Keratinocyte (primary cell): ENCODE data around the gene FCHSD1.

Experiments
- CTCF ChIP-seq, 3 experiments: IDR thresholded peaks in 1 of 3; conservative IDR thresholded peaks in 1 of 3; optimal IDR thresholded peaks in 1 of 3; 2 replicates in 2 of 3; 3 replicates in 1 of 3; pipeline versions ENCODE3 to v1.5.1; 2011; ENCODE audit warnings: low read length in 3 of 3, mild to moderate bottlenecking in 3 of 3, moderate library complexity in 2 of 3, control low read depth in 1 of 3, inconsistent platforms in 1 of 3; ENCODE audit not compliant: insufficient read depth in 2 of 3; ENCODE audit errors: extremely low read depth in 1 of 3
- EZH2 ChIP-seq: IDR thresholded peaks from one replicate; pipeline ENCODE4 v1.6.1; 2012; ENCODE audit warnings: inconsistent platforms, mild to moderate bottlenecking, low read length, moderate library complexity

- TF ChIP-seq CTCF (optimal IDR thresholded peaks at IDR 0.05 in 1 of 3, IDR thresholded peaks at IDR 0.05 in 1 of 3, conservative IDR thresholded peaks at IDR 0.05 in 1 of 3; ENCODE audit: extremely low read depth in 1 of 3, insufficient read depth in 2 of 3, low read length in 3 of 3) (no peak), EZH2 (no peak)
Observed at GRCh38 chr5:141628175-141628788, 22.9 kb downstream of the FCHSD1 start.
